ENCODE measurements around the gene DGUOK.

DGUOK gene

GRCh38 chr2:73916666-73917065 lies 10.0 kb upstream of the DGUOK start:
- no peak for DNase-seq (ENCODE audit: low read depth)
- TF ChIP-seq, protein P1, sequence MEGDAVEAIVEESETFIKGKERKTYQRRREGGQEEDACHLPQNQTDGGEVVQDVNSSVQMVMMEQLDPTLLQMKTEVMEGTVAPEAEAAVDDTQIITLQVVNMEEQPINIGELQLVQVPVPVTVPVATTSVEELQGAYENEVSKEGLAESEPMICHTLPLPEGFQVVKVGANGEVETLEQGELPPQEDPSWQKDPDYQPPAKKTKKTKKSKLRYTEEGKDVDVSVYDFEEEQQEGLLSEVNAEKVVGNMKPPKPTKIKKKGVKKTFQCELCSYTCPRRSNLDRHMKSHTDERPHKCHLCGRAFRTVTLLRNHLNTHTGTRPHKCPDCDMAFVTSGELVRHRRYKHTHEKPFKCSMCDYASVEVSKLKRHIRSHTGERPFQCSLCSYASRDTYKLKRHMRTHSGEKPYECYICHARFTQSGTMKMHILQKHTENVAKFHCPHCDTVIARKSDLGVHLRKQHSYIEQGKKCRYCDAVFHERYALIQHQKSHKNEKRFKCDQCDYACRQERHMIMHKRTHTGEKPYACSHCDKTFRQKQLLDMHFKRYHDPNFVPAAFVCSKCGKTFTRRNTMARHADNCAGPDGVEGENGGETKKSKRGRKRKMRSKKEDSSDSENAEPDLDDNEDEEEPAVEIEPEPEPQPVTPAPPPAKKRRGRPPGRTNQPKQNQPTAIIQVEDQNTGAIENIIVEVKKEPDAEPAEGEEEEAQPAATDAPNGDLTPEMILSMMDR (IDR thresholded peaks at IDR 0.05; ENCODE audit: control insufficient read depth, insufficient read depth, low read depth, low read length, missing control alignments) = no peak
- no peak overlapping the region for H3K4me3 ChIP-seq (ENCODE audit: control insufficient read depth, low read depth, low read length)

DNA sequence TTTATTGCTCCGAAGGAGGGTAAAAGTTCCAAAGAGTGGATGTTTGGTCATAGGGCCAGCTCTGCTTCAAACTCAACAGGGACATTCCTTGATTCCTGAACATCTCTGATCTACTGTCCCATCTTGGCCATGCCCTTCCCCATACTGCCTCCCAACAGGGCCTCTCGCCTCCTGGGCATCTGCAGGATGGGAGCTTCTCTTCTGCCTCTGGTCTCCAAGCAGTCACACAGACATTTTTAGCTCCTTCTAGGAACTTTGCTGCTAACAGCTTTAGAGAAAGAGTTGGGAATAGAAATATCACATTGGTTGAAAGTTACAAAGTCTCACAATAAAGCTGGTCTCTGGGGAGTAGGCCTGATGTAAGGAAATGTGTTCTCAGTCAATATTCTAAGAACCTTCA lies 9.4 kb upstream of the DGUOK start:
- no peak overlapping the region for H3K4me3 ChIP-seq (ENCODE audit: control insufficient read depth, low read depth, low read length)
- no peak for DNase-seq (ENCODE audit: low read depth)
- TF ChIP-seq, protein P1 (IDR thresholded peaks at IDR 0.05; ENCODE audit: control insufficient read depth, insufficient read depth, low read depth, low read length, missing control alignments) = no peak

DNA sequence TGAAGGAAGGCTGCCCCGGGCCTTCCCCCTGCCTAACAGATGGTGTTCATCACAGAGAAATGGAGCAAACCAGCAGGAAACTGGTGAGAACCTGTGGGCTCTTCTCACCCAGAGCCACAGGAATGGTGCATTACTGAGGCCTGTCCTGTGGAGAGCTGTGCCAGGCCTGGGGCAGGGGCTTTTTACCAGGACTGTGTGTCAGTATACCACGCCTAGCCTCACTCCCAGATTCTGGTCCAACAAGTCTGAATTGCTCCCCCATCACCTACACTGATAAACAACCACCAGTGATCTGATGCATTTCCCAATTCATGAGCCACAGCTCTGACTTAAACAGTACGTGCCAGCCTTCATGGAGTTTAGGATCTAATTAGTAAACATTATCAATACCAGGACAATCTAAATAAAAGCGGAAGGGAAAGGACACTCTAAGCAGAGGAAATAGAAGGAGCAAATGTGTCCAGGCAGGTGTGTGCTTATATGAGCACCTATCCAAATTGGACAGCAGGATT lies 8.9 kb upstream of the DGUOK start:
- TF ChIP-seq, protein P1 (IDR thresholded peaks at IDR 0.05; ENCODE audit: control insufficient read depth, insufficient read depth, low read depth, low read length, missing control alignments) = no peak
- no peak overlapping the region for H3K4me3 ChIP-seq (ENCODE audit: control insufficient read depth, low read depth, low read length)
- no peak for DNase-seq (ENCODE audit: low read depth)

GRCh38 chr2:73918856-73919255 lies 7.8 kb upstream of the DGUOK start:
- DNase-seq (ENCODE audit: low read depth) = no peak
- TF ChIP-seq, protein P1 (IDR thresholded peaks at IDR 0.05; ENCODE audit: control insufficient read depth, insufficient read depth, low read depth, low read length, missing control alignments) = no peak
- H3K4me3 ChIP-seq (ENCODE audit: control insufficient read depth, low read depth, low read length) = no peak overlapping the region

DNA sequence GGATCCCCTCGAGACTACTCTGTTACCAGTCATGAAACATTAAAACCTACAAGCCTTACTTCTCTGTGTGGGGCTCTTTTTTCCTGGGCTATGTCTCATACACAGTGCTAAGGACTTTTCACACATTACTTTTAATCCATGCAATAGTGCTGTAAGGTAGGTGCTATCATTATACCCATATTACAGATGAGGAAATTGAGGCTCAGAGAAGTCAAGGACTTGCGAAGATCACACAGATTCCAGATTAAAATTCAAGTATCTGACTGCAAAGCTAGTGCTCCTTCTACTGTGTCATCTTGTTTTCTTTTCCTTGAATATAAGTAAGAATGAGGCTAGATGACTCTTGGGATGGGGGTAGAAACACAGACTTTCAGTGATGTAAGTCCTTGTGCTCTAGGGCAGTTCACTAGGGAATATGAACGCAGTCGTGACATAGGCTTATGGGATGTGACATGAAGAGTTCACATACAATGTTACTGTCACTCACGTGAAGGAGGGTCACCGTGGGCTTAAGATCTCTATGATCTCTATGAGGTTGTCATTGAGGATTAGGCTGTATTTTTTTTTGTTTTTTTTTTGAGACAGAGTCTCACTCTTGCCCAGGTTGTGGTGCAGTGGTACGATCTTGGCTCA lies 7.0 kb upstream of the DGUOK start:
- no peak overlapping the region for H3K4me3 ChIP-seq (ENCODE audit: control insufficient read depth, low read depth, low read length)
- TF ChIP-seq, protein P1 (IDR thresholded peaks at IDR 0.05; ENCODE audit: control insufficient read depth, insufficient read depth, low read depth, low read length, missing control alignments) = no peak

GRCh38 chr2:73920577-73921545 lies 5.8 kb upstream of the DGUOK start:
- TF ChIP-seq, protein P1 (IDR thresholded peaks at IDR 0.05; ENCODE audit: control insufficient read depth, insufficient read depth, low read depth, low read length, missing control alignments) = no peak
- no peak for DNase-seq (ENCODE audit: low read depth)
- H3K4me3 ChIP-seq (ENCODE audit: control insufficient read depth, low read depth, low read length) = no peak overlapping the region

More for the DNA sequence above, 7.0 kb upstream of the DGUOK start:
- no peak for DNase-seq (ENCODE audit: low read depth)

Measured in AG09309 (cell line).